Liver (tissue), 9 donors: Measurements from ENCODE around the gene SELENOS. TPM values are rescaled to one million over a fixed set of nuclear protein-coding genes. Genes with fewer than 3 reads are reported as not detected.

ENCODE experiments used
- DNase-seq: peaks from one replicate; pipeline ENCODE4 v3.0.0-alpha.2; 2017; ENCODE audit warnings: low spot score
- H3K27ac ChIP-seq, 2 donors: one replicate each; pipeline ENCODE4 v1.7.0; 2013; ENCODE audit warnings: inconsistent platforms in 2 of 2, low read length in 2 of 2, control low read depth in 1 of 2, low read depth in 1 of 2, mild to moderate bottlenecking in 1 of 2
- H3K27me3 ChIP-seq, 4 donors: one replicate each; pipeline versions ENCODE4 v1.6.1 to v1.7.0; 2013; ENCODE audit warnings: low read length in 3 of 4, inconsistent platforms in 1 of 4, mild to moderate bottlenecking in 1 of 4, moderate library complexity in 1 of 4; ENCODE audit not compliant: control insufficient read depth in 4 of 4, insufficient read depth in 4 of 4
- H3K36me3 ChIP-seq, 4 donors: one replicate each; pipeline versions ENCODE4 v1.6.1 to v1.7.0; 2013; ENCODE audit warnings: low read length in 3 of 4, mild to moderate bottlenecking in 3 of 4, low read depth in 1 of 4, moderate library complexity in 1 of 4; ENCODE audit not compliant: control insufficient read depth in 4 of 4, insufficient read depth in 3 of 4
- H3K4me1 ChIP-seq, 4 donors: one replicate each; pipeline versions ENCODE4 v1.6.1 to v1.7.0; 2013; ENCODE audit warnings: low read length in 3 of 4, mild to moderate bottlenecking in 3 of 4, moderate library complexity in 1 of 4; ENCODE audit not compliant: control insufficient read depth in 4 of 4, insufficient read depth in 4 of 4
- H3K4me3 ChIP-seq, 3 donors: one replicate each; pipeline versions ENCODE4 v1.6.1 to v1.7.0; 2013; ENCODE audit warnings: low read length in 3 of 3, control low read depth in 1 of 3, low read depth in 1 of 3, mild to moderate bottlenecking in 1 of 3
- H3K9ac ChIP-seq, 2 donors: one replicate each; pipeline ENCODE4 v1.7.0; 2013; ENCODE audit warnings: low read length in 2 of 2, mild to moderate bottlenecking in 2 of 2, moderate library complexity in 2 of 2, control low read depth in 1 of 2, low read depth in 1 of 2
- H3K9me3 ChIP-seq, 4 donors: one replicate each; pipeline versions ENCODE4 v1.6.1 to v1.7.0; 2013; ENCODE audit warnings: low read length in 3 of 4; ENCODE audit not compliant: control insufficient read depth in 4 of 4
- CTCF ChIP-seq: fragments of 150-350 bp; IDR thresholded peaks from 2 replicates; pipeline ENCODE4 v1.5.1; 2017; ENCODE audit warnings: improper control_type of control experiment, low read depth, low read length; ENCODE audit not compliant: missing input control
- EGR1 ChIP-seq, 2 donors: IDR thresholded peaks; 2 replicates each; pipeline ENCODE4 v1.6.1; 2016 to 2018; ENCODE audit warnings: antibody characterized with exemption in 2 of 2, low read depth in 2 of 2
- FOXA1 ChIP-seq: IDR thresholded peaks from 2 replicates; pipeline ENCODE4 v1.6.1; 2016; ENCODE audit warnings: antibody characterized with exemption
- FOXA2 ChIP-seq: IDR thresholded peaks from 2 replicates; pipeline ENCODE4 v1.6.1; 2016; ENCODE audit warnings: antibody characterized with exemption
- GABPA ChIP-seq, 2 donors: IDR thresholded peaks in 1 of 2; conservative IDR thresholded peaks in 1 of 2; 2 replicates each; pipeline ENCODE4 v1.6.1; 2016; ENCODE audit warnings: antibody characterized with exemption in 2 of 2, mild to moderate bottlenecking in 1 of 2, moderate library complexity in 1 of 2
- HNF4A ChIP-seq, 2 donors: conservative IDR thresholded peaks; 2 replicates each; pipeline ENCODE4 v1.6.1; 2016; ENCODE audit warnings: antibody characterized with exemption in 2 of 2, mild to moderate bottlenecking in 2 of 2
- HNF4G ChIP-seq: IDR thresholded peaks from 2 replicates; pipeline ENCODE4 v1.6.1; 2016; ENCODE audit warnings: antibody characterized with exemption
- JUND ChIP-seq, 2 donors: IDR thresholded peaks; 2 replicates each; pipeline ENCODE4 v1.6.1; 2016; ENCODE audit warnings: antibody characterized with exemption in 2 of 2
- NR2F2 ChIP-seq: IDR thresholded peaks from 2 replicates; pipeline ENCODE4 v1.6.1; 2016; ENCODE audit warnings: antibody characterized with exemption
- RAD21 ChIP-seq, 2 donors: IDR thresholded peaks; 2 replicates each; pipeline ENCODE4 v1.6.1; 2016; ENCODE audit warnings: antibody characterized with exemption in 2 of 2, mild to moderate bottlenecking in 2 of 2
- RXRA ChIP-seq, 2 donors: IDR thresholded peaks; 2 replicates each; pipeline ENCODE4 v1.6.1; 2017 to 2018; ENCODE audit warnings: antibody characterized with exemption in 2 of 2, mild to moderate bottlenecking in 1 of 2
- SP1 ChIP-seq: IDR thresholded peaks from 2 replicates; pipeline ENCODE4 v1.6.1; 2018; ENCODE audit warnings: antibody characterized with exemption, mild to moderate bottlenecking
- TAF1 ChIP-seq: conservative IDR thresholded peaks from 2 replicates; pipeline ENCODE4 v1.6.1; 2016; ENCODE audit warnings: antibody characterized with exemption, mild to moderate bottlenecking
- YY1 ChIP-seq: IDR thresholded peaks from 2 replicates; pipeline ENCODE4 v1.6.1; 2016; ENCODE audit warnings: antibody characterized with exemption, mild to moderate bottlenecking
- WGBS: extraction: QIAGEN DNeasy Blood & Tissue Kit; methylation state at CpG from one replicate; pipeline ENCODE4 v1.1.7; 2013; 5-methylcytosine and 5-hydroxymethylcytosine counted together
- polyA plus RNA-seq, 2 donors: library from polyadenylated mRNA; stranded (reverse) in 1 of 2; unstranded in 1 of 2; fragments of 200-250 nt in 1 of 2; fragments of >200 nt in 1 of 2; fragmentation: Nextera tagmentation in 1 of 2; extraction: Ambion mirVana in 1 of 2; gene quantifications; one replicate each; pipeline versions ENCODE4 v1.2.1 to v1.2.3, GENCODE V29; 2013 to 2015
- total RNA-seq, 2 donors: library from RNA; depleted of rRNA; stranded (reverse); fragments of >200 nt; gene quantifications; one replicate each; pipeline ENCODE4 v1.2.3, GENCODE V29; 2014
- TF ChIP-seq, protein P1 (sequence below): IDR thresholded peaks from 2 replicates; pipeline ENCODE4 v1.6.1; 2016; ENCODE audit warnings: antibody characterized with exemption, mild to moderate bottlenecking
- TF ChIP-seq, protein P2 (sequence below): IDR thresholded peaks from 2 replicates; pipeline ENCODE4 v1.6.1; 2016; ENCODE audit warnings: antibody characterized with exemption
- TF ChIP-seq, protein P3 (sequence below): IDR thresholded peaks from 2 replicates; pipeline ENCODE4 v1.6.1; 2016; ENCODE audit warnings: antibody characterized with exemption
- TF ChIP-seq, protein P4 (sequence below): IDR thresholded peaks from 2 replicates; pipeline ENCODE4 v1.6.1; 2016; ENCODE audit warnings: antibody characterized with exemption
- donor health status: healthy.
- donor health status: healthy.
- donor health status: healthy.
- donor health status: healthy.
- donor health status: healthy.

Gene SELENOS
- total and polyA plus RNA-seq, 4 donors, result 25.8 to 71.1 (median 65.8) TPM

GRCh38 chr15:101306341-101307047 lies 29.2 kb upstream of the SELENOS start:
- 83% methylated on average over 10 of the region's 10 CpGs for WGBS
- H3K36me3 ChIP-seq, result peaks cover 8 to 52% (median 28%) of the 10 kb centered on the region in 4 donors

More at GRCh38 chr15:101306341-101307047, 29.2 kb upstream of the SELENOS start:
- DNase-seq, result no peak
- Histone ChIP-seq H3K4me3 (no peak overlapping the region), H3K9ac (no peak overlapping the region), H3K27ac (no peak overlapping the region), H3K9me3 (no peaks in the 10 kb centered on the region), H3K4me1 (no peaks in the 10 kb centered on the region), H3K27me3 (no peaks in the 10 kb centered on the region)
- TF ChIP-seq, protein P1, sequence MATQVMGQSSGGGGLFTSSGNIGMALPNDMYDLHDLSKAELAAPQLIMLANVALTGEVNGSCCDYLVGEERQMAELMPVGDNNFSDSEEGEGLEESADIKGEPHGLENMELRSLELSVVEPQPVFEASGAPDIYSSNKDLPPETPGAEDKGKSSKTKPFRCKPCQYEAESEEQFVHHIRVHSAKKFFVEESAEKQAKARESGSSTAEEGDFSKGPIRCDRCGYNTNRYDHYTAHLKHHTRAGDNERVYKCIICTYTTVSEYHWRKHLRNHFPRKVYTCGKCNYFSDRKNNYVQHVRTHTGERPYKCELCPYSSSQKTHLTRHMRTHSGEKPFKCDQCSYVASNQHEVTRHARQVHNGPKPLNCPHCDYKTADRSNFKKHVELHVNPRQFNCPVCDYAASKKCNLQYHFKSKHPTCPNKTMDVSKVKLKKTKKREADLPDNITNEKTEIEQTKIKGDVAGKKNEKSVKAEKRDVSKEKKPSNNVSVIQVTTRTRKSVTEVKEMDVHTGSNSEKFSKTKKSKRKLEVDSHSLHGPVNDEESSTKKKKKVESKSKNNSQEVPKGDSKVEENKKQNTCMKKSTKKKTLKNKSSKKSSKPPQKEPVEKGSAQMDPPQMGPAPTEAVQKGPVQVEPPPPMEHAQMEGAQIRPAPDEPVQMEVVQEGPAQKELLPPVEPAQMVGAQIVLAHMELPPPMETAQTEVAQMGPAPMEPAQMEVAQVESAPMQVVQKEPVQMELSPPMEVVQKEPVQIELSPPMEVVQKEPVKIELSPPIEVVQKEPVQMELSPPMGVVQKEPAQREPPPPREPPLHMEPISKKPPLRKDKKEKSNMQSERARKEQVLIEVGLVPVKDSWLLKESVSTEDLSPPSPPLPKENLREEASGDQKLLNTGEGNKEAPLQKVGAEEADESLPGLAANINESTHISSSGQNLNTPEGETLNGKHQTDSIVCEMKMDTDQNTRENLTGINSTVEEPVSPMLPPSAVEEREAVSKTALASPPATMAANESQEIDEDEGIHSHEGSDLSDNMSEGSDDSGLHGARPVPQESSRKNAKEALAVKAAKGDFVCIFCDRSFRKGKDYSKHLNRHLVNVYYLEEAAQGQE, result no peak
- no peak for TF ChIP-seq FOXA2
- TF ChIP-seq YY1, result no peak
- no peak for TF ChIP-seq GABPA (IDR thresholded peaks at IDR 0.05 in 1 of 2, conservative IDR thresholded peaks at IDR 0.05 in 1 of 2)
- no peak for TF ChIP-seq RAD21 (IDR thresholded peaks at IDR 0.05)
- TF ChIP-seq CTCF, result no peak
- no peak for TF ChIP-seq JUND (IDR thresholded peaks at IDR 0.05)
- no peak for TF ChIP-seq TAF1
- no peak for TF ChIP-seq RXRA (IDR thresholded peaks at IDR 0.05)
- TF ChIP-seq FOXA1, result no peak
- no peak for TF ChIP-seq NR2F2
- TF ChIP-seq EGR1 (IDR thresholded peaks at IDR 0.05; ENCODE audit: low read depth in 2 of 2), result no peak
- TF ChIP-seq, protein P2, sequence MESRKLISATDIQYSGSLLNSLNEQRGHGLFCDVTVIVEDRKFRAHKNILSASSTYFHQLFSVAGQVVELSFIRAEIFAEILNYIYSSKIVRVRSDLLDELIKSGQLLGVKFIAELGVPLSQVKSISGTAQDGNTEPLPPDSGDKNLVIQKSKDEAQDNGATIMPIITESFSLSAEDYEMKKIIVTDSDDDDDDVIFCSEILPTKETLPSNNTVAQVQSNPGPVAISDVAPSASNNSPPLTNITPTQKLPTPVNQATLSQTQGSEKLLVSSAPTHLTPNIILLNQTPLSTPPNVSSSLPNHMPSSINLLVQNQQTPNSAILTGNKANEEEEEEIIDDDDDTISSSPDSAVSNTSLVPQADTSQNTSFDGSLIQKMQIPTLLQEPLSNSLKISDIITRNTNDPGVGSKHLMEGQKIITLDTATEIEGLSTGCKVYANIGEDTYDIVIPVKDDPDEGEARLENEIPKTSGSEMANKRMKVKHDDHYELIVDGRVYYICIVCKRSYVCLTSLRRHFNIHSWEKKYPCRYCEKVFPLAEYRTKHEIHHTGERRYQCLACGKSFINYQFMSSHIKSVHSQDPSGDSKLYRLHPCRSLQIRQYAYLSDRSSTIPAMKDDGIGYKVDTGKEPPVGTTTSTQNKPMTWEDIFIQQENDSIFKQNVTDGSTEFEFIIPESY, result no peak
- TF ChIP-seq HNF4G, result no peak
- TF ChIP-seq, protein P3, sequence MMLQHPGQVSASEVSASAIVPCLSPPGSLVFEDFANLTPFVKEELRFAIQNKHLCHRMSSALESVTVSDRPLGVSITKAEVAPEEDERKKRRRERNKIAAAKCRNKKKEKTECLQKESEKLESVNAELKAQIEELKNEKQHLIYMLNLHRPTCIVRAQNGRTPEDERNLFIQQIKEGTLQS, result no peak
- TF ChIP-seq HNF4A (conservative IDR thresholded peaks at IDR 0.05), result no peak
- no peak for TF ChIP-seq SP1
- TF ChIP-seq, protein P4, sequence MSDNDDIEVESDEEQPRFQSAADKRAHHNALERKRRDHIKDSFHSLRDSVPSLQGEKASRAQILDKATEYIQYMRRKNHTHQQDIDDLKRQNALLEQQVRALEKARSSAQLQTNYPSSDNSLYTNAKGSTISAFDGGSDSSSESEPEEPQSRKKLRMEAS, result no peak
